ENCODE data around the gene GLS. TPM values are rescaled to one million over a fixed set of nuclear protein-coding genes. Genes with fewer than 3 reads are reported as not detected.

The GLS gene
- 120 and 170 TPM in 2 replicates for total RNA-seq

DNA sequence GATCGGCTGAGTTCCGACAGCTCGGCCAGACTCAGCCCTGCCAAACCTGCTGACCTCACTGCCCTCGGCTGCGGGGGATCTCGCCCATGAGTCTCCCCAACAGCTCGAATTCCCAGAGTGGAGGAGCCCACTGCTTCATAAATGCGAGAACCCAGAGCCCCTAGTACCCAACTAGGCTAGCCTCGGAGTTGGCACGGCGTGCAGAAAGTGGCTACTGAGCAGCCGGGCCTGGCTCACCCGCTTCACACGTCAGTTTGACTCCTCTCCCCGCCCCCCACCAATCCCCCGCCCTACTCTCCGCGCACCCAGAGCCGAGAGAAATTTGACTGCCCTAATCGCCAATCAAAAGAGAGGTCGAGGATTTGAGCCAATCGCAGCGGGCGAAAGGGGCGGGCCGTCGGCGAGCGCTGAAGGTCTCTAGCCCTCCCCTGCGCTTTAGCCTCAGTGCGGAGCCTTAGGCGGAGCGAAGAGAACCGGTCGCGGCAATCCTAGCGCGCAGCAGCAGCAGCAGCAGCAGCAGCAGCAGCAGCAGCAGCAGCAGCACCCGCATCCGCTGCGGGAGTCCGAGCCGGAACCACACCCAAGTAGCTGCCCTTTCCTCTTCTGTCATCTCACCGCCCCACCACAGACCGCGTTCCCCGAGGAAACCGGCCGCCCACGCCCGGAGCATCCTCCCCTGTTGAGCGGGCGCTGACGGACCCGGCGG, at the start of gene GLS:
Gene GLS, plus strand, starts transcription at position 444 of the 706 bp plus-strand sequence. CDS start 264 bp downstream, outside the sequence.

DNA sequence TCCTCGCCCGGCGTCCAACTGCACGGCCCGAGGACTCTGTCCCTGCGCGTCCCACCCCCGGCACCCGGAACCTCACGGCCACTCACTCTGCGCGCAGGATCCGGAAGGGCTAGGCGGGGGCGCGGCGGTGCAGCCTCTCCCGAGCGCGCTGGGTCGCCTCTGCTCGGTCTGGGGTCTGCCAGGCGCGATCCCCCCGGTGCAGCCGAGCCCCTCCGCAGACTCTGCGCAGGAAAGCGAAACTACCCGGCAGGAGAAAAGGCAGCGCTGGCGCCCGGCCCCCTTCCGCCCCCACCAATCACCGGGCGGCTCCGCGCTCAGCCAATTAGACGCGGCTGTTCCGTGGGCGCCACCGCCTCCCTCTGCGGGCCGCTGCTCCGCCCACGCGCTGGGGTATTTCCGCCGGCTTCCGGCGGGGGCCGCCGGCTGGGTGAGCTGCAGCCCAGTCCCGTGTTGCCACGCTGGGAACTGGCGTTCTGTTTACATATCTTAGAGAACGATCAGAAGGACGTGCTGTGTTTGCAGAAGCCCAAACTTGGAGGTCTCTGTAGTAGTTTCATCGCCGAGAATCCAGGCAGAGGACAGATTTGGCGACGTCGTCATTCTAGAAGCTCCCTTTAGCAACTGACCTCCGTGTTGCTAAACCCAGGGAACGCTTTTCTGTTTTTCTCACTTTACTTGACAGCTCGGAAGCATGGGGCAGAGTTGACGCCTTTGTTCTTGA, 133.5 kb downstream of the GLS start, which contains the start of gene STAT1:
Gene STAT1, minus strand, starts transcription at position 240 of the 721 bp plus-strand sequence. CDS start 4,168 bp downstream, outside the sequence.

Other genes with a start within 250 kb of the GLS start
- 35.3 and 49.8 TPM in 2 replicates for gene NAB1, start 231.7 kb upstream of the GLS start, total RNA-seq
- gene STAT1, start 133.3 kb downstream of the GLS start, total RNA-seq, result 59.0 and 77.5 TPM in 2 replicates